GM12892 (cell line): ENCODE data around the gene AQP11.
"Not testable (repeated sequence)": the region's sequence is repeated elsewhere in the genome, so short reads cannot be mapped to it uniquely, and the experiment has no call there.

ENCODE experiments used
- DNase-seq: peaks from one replicate; pipeline ENCODE4 v3.0.0; 2011; ENCODE audit not compliant: insufficient read length
- FAIRE-seq: peaks from 2 replicates; lab custom pipeline; 2011; peaks lifted over from hg19 to GRCh38; lab: Jason Lieb, UNC
- POLR2A ChIP-seq: IDR thresholded peaks from 2 replicates; pipeline ENCODE4 v1.6.1; 2011; ENCODE audit warnings: low read depth, low read length, control low read depth
- POLR2AphosphoS5 ChIP-seq: IDR thresholded peaks from 2 replicates; pipeline ENCODE4 v1.6.1; 2011; ENCODE audit warnings: low read depth, low read length, control low read depth
- TAF1 ChIP-seq: IDR thresholded peaks from 2 replicates; pipeline ENCODE4 v1.6.1; 2011; ENCODE audit warnings: low read depth, mild to moderate bottlenecking, control low read depth, low read length, borderline replicate concordance

The AQP11 gene

GRCh38 chr11:77602381-77603088, 12.8 kb downstream of the AQP11 start:
- no peak for FAIRE-seq
- TF ChIP-seq POLR2A (no peak), POLR2AphosphoS5 (no peak), TAF1 (no peak)
- no peak for DNase-seq

GRCh38 chr11:77604281-77604680, 14.5 kb downstream of the AQP11 start:
- DNase-seq (no peak), FAIRE-seq (no peak)
- no peak for TF ChIP-seq TAF1
- no peak for TF ChIP-seq POLR2AphosphoS5
- no peak for TF ChIP-seq POLR2A

GRCh38 chr11:77609234-77609633, 19.5 kb downstream of the AQP11 start:
- no peak for FAIRE-seq
- TF ChIP-seq POLR2A (no peak), TAF1 (no peak), POLR2AphosphoS5 (no peak)
- no peak for DNase-seq

- DNase-seq (no peak), FAIRE-seq (no peak)
- TF ChIP-seq POLR2A = no peak
- no peak; the same call in none of the 2 replicates for TF ChIP-seq POLR2AphosphoS5
- no peak for TF ChIP-seq TAF1
Observed at GRCh38 chr11:77611921-77612320, 22.2 kb downstream of the AQP11 start.

GRCh38 chr11:77617892-77618291, 28.1 kb downstream of the AQP11 start:
- TF ChIP-seq TAF1 (no peak), POLR2A (no peak), POLR2AphosphoS5 (no peak)
- FAIRE-seq = no peak
- no peak for DNase-seq

- TF ChIP-seq POLR2AphosphoS5 (no peak), POLR2A (no peak; the same call in 1 of the 2 replicates), TAF1 (no peak)
- FAIRE-seq (peak; percentile 89), DNase-seq (no peak)
Observed at GRCh38 chr11:77619576-77620198, 29.9 kb downstream of the AQP11 start.

GRCh38 chr11:77630157-77630710, 40.5 kb downstream of the AQP11 start:
- FAIRE-seq (no peak), DNase-seq (no peak)
- TF ChIP-seq TAF1 (no peak), POLR2AphosphoS5 (no peak), POLR2A (no peak)

- FAIRE-seq, DNase-seq: not testable (repeated sequence)
Observed at GRCh38 chr11:77633926-77634325, 44.2 kb downstream of the AQP11 start.

- DNase-seq (no peak), FAIRE-seq (no peak)
- TF ChIP-seq POLR2A = no peak
- TF ChIP-seq TAF1 = no peak
- TF ChIP-seq POLR2AphosphoS5 = no peak
Observed at GRCh38 chr11:77636731-77637344, 47.1 kb downstream of the AQP11 start.

GRCh38 chr11:77637345-77638165, 47.8 kb downstream of the AQP11 start, which contains the start of gene CLNS1A:
Gene CLNS1A, minus strand, starts transcription at chr11:77637794. Its CDS starts 80 bp downstream, at chr11:77637714.
- peak; percentile 92 for FAIRE-seq

GRCh38 chr11:77642228-77642627, 52.5 kb downstream of the AQP11 start:
- FAIRE-seq (no peak), DNase-seq (no peak)
- TF ChIP-seq POLR2A = no peak
- no peak for TF ChIP-seq TAF1
- no peak for TF ChIP-seq POLR2AphosphoS5

More at GRCh38 chr11:77637345-77638165, 47.8 kb downstream of the AQP11 start, which contains the start of gene CLNS1A:
- DNase-seq = peak; percentile 59
- TF ChIP-seq POLR2AphosphoS5 (peak; percentile 91), POLR2A (peak; percentile 91), TAF1 (peak; percentile 97)

GRCh38 chr11:77644887-77645286, 55.1 kb downstream of the AQP11 start:
- FAIRE-seq (no peak), DNase-seq (no peak)
- no peak for TF ChIP-seq POLR2AphosphoS5
- TF ChIP-seq POLR2A = no peak
- no peak for TF ChIP-seq TAF1
